ENCODE results near the gene SLC16A13. TPM values are rescaled to one million over a fixed set of nuclear protein-coding genes. Genes with fewer than 3 reads are reported as not detected.

The SLC16A13 gene
- total and polyA plus RNA-seq, 2 of the 4 experiments (the other 2 are of a cell fraction) = 0.18 to 2.3 TPM

DNA sequence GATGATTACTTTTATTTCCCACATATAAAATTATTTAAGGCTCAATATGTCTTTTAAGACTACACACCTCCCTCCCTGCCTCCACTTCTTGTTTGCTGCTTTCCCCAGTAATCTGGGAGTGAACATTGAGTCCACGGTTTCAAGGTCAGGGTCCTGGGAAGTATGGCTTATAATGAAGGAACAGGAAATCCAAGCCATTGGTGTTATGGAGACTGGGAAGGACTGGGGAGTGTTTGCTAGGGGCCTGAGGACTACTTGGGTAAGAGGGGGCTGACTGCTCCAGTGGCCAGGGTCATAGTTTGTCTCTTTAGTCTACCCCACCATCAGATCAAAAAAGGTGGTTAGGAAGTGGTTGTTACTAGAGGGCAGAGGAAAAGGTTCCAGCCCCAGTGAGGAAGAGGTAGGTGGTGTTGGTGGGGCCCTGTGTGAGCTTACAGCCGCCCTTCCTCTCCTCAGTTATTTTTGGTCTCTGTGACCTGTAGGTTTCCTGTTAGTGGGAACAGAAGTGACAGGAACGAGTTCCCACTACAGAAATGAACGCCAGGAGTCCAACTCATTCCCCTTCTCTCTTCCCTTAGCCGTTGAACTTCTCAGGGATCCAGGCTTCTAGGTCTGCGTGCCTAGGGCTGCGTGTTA, 742 bp upstream of the SLC16A13 start:
- peak overlapping the region; percentile 60 for H3K4me3 ChIP-seq (ENCODE audit: insufficient read depth, low read depth, low read length)
- H3K27ac ChIP-seq (ENCODE audit: insufficient read depth, low read length) = peak overlapping the region; percentile 71
- H2BK120ac ChIP-seq (ENCODE audit: low read depth, low read length) = peak overlapping the region; percentile 53
- H3K9me1 ChIP-seq (ENCODE audit: insufficient read depth, low read length) = peaks cover 8% of the 10 kb centered on the region; the same call in 1 of the 2 replicates
- TF ChIP-seq MXI1 (IDR thresholded peaks at IDR 0.05; ENCODE audit: borderline replicate concordance, low read depth, low read length) (no peak), RFX5 (IDR thresholded peaks at IDR 0.05; ENCODE audit: low read depth, low read length) (no peak), NFE2L2 (IDR thresholded peaks at IDR 0.05; ENCODE audit: low read depth, low read length) (no peak), SMC3 (IDR thresholded peaks at IDR 0.05; ENCODE audit: low read depth, low read length) (no peak), RCOR1 (IDR thresholded peaks at IDR 0.05; ENCODE audit: insufficient replicate concordance, low read length) (no peak), MAZ (IDR thresholded peaks at IDR 0.05; ENCODE audit: borderline replicate concordance, low read depth, low read length) (no peak), FOS (IDR thresholded peaks at IDR 0.05; ENCODE audit: low read depth, low read length) (no peak), MAFK (IDR thresholded peaks at IDR 0.05; ENCODE audit: low read depth, low read length) (no peak), BHLHE40 (IDR thresholded peaks at IDR 0.05; ENCODE audit: low read depth, low read length) (no peak)
- TF ChIP-seq, protein P1, sequence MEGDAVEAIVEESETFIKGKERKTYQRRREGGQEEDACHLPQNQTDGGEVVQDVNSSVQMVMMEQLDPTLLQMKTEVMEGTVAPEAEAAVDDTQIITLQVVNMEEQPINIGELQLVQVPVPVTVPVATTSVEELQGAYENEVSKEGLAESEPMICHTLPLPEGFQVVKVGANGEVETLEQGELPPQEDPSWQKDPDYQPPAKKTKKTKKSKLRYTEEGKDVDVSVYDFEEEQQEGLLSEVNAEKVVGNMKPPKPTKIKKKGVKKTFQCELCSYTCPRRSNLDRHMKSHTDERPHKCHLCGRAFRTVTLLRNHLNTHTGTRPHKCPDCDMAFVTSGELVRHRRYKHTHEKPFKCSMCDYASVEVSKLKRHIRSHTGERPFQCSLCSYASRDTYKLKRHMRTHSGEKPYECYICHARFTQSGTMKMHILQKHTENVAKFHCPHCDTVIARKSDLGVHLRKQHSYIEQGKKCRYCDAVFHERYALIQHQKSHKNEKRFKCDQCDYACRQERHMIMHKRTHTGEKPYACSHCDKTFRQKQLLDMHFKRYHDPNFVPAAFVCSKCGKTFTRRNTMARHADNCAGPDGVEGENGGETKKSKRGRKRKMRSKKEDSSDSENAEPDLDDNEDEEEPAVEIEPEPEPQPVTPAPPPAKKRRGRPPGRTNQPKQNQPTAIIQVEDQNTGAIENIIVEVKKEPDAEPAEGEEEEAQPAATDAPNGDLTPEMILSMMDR (conservative IDR thresholded peaks at IDR 0.05; ENCODE audit: low read depth, low read length) = no peak
- TF ChIP-seq, protein P2, sequence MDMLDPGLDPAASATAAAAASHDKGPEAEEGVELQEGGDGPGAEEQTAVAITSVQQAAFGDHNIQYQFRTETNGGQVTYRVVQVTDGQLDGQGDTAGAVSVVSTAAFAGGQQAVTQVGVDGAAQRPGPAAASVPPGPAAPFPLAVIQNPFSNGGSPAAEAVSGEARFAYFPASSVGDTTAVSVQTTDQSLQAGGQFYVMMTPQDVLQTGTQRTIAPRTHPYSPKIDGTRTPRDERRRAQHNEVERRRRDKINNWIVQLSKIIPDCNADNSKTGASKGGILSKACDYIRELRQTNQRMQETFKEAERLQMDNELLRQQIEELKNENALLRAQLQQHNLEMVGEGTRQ (IDR thresholded peaks at IDR 0.05; ENCODE audit: low read depth, low read length) = no peak
- intact Hi-C loops (cut with micrococcal nuclease) = no loop called here
- H3K79me1 ChIP-seq (ENCODE audit: low read depth in 1 of 2, low read length in 2 of 2) = peaks cover 5 to 17% of the 10 kb centered on the region in 2 experiments; a peak in 1 of 4 replicates
- WGBS, 2 experiments (ENCODE audit: extremely low coverage in 2 of 2, insufficient read length in 1 of 2) = 22% methylated on average over 4 of the region's 7 CpGs; no CpG with 5 or more reads in 1 of the 2 experiments
- peak overlapping the region; percentile 61; the same call in 1 of the 3 replicates for H2BK15ac ChIP-seq (ENCODE audit: low read depth, low read length)
- peaks cover 8% of the 10 kb centered on the region; the same call in 1 of the 2 replicates for H3K4me1 ChIP-seq (ENCODE audit: control insufficient read depth, insufficient read depth, low read length)
- peak overlapping the region; percentile 85 for H3K56ac ChIP-seq (ENCODE audit: extremely low read depth, insufficient read depth, low read length)
- peak overlapping the region; percentile 91 for H4K91ac ChIP-seq (ENCODE audit: insufficient read depth, low read depth, low read length)
- peak overlapping the region; percentile 80 for H3K18ac ChIP-seq (ENCODE audit: low read depth, low read length)
- BruUV-seq (replicated peaks) = no TSS peak
- H4K5ac ChIP-seq (ENCODE audit: low read depth, low read length) = peak overlapping the region; percentile 92
- ATAC-seq (ENCODE audit: low read depth) (no peak), DNase-seq (no peak)
- peak overlapping the region; percentile 90 for H3K4ac ChIP-seq (ENCODE audit: low read depth, low read length)
- dilution Hi-C loops (cut with HindIII; ENCODE audit: low sequenced_read_pairs, unreplicated experiment) = no loop called here
- H3K9me3 ChIP-seq (ENCODE audit: control insufficient read depth, insufficient read depth, low read length) = no peaks in the 10 kb centered on the region
- peak overlapping the region; percentile 71 for H2BK5ac ChIP-seq (ENCODE audit: low read depth, low read length, poor library complexity, severe bottlenecking)
- peak overlapping the region; percentile 46 for H2AK5ac ChIP-seq (ENCODE audit: low read depth, low read length)
- H3K27me3 ChIP-seq (ENCODE audit: control insufficient read depth, insufficient read depth, low read length) = no peaks in the 10 kb centered on the region
- peak overlapping the region; percentile 7 for H2AK9ac ChIP-seq (replicated peaks; ENCODE audit: low read depth, low read length, poor library complexity)
- H2AFZ ChIP-seq (replicated peaks; ENCODE audit: low read length, poor library complexity) = peak overlapping the region; percentile 97
- in situ Hi-C loops (cut with MboI; ENCODE audit: low sequenced_read_pairs) = no loop called here
- no peaks in the 10 kb centered on the region for H4K20me1 ChIP-seq (ENCODE audit: insufficient read depth, low read length)
- H3K9ac ChIP-seq (ENCODE audit: low read depth, low read length) = peak overlapping the region; percentile 61
- peak overlapping the region; percentile 41; the same call in 1 of the 2 replicates for H2BK20ac ChIP-seq (ENCODE audit: low read depth, low read length)
- POLR2A ChIA-PET (ENCODE audit: unreplicated experiment) = no interaction called here
- CTCF ChIA-PET = no interaction called here
- H3K14ac ChIP-seq (replicated peaks; ENCODE audit: low read depth, low read length) = peak overlapping the region; percentile 88
- H4K8ac ChIP-seq (ENCODE audit: low read depth in 2 of 2, low read length in 2 of 2) = peak overlapping the region; percentile 95 to 98
- no peaks in the 10 kb centered on the region for H3K36me3 ChIP-seq (ENCODE audit: control insufficient read depth, insufficient read depth, low read length)
- peak overlapping the region; percentile 50 for H3K23ac ChIP-seq (ENCODE audit: low read depth, low read length)
- H3K4me2 ChIP-seq (ENCODE audit: low read depth, low read length) = peak overlapping the region; percentile 82
